MV-4-11 (cell line): ENCODE data around the gene KLHL29.

Source experiments
- DNase-seq: peaks from one replicate; lab custom pipeline; 2025; lab: John Stamatoyannopoulos, UW

KLHL29 gene

GRCh38 chr2:23684395-23685176 lies 299.6 kb downstream of the KLHL29 start:
- DNase-seq: no peak

DNA sequence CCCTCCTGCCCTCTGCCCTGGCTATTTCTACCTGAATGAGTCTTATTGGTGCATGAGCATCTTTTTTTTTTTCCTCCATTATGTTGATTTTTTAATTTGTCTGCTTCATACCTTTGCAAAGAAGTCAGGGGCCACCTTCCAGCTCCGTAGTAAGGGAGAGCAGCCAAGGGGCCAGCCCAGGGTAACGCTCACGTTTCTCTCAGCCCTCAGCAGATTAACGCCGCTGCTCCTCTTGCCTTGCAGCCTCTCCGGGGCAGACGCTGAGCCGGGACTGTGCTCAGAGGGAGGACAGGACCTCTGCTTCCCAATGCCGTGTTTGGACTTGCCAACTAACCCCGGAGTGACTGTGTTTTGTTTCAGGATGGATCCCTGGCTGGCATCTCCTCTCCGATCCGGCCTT lies 300.2 kb downstream of the KLHL29 start:
- no peak for DNase-seq

- no peak for DNase-seq
These were observed 300.7 kb downstream of the KLHL29 start for GRCh38 chr2:23685706-23686105.

DNA sequence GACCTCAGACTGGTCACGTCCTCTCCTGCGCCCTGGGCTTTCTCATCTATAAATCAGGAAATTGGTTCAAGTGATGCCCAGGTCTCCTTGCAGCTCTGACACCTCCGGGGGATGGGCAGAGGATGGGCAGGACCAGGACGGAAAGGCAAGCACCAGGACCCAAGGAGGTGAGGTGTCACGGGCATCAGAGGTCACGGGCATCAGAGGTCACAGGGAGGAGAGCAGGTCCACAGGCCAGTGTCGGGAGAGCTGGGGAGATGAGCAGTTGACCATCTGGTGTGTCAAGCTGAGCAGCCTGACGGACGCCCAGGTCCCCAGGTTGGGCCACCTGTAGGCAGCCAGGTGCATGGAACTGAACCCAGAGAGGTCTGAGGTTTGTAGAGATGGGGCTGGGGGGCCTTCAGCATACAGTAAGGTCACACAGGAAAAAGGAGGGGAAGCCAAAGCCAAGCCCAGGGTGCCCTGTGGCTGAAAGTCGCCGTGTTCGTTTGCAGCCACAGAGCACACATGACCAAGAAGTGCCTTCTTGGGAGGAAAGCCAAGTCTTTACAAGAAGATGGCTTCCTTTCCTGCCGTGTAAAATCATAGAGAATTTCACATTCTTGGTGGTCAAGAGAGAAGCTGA lies 301.5 kb downstream of the KLHL29 start:
- peak; percentile 9 for DNase-seq

DNA sequence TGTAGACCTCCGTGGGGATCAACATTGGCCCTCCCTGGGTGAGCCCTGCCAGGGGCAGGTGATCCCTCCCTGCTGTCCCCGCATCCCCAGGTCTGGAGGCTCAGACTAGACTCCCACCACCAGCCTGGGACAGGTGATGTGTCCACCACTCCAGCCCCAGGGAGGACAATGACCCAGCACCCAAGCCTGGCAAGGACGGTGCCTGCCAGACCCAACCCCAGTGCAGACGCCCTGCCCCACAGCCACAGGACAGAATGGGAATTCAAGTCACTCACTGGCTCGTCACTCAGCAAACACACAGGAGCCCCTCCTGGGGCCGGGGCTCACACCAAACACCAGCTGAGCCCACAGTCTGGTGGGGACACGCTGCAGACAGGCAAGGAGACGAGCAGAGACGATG lies 302.2 kb downstream of the KLHL29 start:
- no peak for DNase-seq

GRCh38 chr2:23687713-23688112 lies 302.7 kb downstream of the KLHL29 start:
- no peak for DNase-seq

- DNase-seq: no peak
These were observed 303.6 kb downstream of the KLHL29 start for GRCh38 chr2:23688486-23689130.

- DNase-seq: no peak
These were observed 304.2 kb downstream of the KLHL29 start for GRCh38 chr2:23689131-23689700.

DNA sequence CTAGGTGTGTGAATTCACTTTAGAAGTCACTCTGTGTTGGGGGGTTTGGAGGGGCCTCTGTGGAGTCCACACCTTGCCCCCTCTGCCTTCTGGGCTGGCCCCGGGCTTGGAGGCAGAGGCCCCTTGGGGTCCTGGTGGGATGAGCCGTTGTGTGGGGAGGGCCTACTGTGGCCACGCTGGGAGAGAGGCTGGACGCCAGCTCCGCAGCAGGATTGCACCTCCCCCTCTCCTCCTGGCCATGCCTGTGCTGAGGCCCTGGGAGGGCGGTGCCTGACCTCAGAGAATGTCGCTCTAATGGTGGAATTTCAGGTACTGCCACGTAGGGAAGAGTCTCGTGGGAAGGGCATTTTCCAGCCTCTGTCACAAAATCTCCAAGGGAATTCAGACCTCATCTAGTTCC lies 304.9 kb downstream of the KLHL29 start:
- DNase-seq: no peak

GRCh38 chr2:23690421-23691105 lies 305.6 kb downstream of the KLHL29 start:
- no peak for DNase-seq

GRCh38 chr2:23691106-23691470 lies 306.1 kb downstream of the KLHL29 start:
- DNase-seq: no peak

- no peak for DNase-seq
These were observed 306.6 kb downstream of the KLHL29 start for GRCh38 chr2:23691565-23691964.

GRCh38 chr2:23692263-23692662 lies 307.3 kb downstream of the KLHL29 start:
- no peak for DNase-seq

DNA sequence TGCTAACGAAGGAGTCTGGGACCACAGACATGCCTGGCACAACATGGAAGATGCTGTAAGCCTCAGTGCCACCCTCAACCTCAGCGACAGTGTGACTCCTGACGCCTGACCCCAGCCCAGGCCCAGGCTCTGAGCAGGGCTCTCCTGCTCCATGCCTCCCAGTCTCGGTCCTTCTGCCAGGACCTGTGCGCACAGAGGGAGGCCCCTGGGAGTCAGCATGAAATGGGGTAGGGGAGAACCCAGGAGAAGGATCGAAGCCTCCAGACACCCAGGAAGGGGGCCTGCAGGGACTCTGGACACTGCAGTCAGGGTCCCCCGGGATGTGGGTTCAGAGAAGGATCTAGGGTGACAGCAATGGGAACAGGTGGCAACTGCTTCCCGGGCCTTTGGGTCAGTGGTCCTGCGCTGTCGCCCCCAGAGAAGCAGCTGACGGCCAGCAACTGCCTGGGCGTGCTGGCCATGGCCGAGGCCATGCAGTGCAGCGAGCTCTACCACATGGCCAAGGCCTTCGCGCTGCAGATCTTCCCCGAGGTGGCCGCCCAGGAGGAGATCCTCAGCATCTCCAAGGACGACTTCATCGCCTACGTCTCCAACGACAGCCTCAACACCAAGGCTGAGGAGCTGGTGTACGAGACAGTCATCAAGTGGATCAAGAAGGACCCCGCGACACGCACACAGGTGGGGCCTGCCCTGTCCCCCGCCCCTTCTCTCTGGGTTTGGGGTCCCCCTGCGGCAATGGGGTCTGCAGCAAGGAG lies 308.0 kb downstream of the KLHL29 start:
- no peak for DNase-seq

DNA sequence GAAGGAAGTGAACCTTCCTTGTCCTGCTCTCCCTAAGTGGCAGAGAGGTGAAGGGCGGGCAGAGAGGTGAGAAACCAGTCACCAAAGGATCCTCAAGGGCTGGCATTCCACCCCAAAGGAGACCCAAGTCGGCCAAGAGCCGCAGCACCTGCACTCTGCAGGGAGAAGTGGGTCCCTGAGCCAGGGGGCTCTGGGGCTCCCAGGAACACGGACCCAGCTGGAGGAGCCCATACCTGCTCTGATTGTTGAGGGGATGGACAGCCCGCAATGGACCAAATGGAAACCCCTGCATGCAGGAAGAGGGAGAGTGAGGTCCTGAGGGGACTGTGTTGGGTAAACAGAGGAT lies 308.6 kb downstream of the KLHL29 start:
- no peak for DNase-seq

DNA sequence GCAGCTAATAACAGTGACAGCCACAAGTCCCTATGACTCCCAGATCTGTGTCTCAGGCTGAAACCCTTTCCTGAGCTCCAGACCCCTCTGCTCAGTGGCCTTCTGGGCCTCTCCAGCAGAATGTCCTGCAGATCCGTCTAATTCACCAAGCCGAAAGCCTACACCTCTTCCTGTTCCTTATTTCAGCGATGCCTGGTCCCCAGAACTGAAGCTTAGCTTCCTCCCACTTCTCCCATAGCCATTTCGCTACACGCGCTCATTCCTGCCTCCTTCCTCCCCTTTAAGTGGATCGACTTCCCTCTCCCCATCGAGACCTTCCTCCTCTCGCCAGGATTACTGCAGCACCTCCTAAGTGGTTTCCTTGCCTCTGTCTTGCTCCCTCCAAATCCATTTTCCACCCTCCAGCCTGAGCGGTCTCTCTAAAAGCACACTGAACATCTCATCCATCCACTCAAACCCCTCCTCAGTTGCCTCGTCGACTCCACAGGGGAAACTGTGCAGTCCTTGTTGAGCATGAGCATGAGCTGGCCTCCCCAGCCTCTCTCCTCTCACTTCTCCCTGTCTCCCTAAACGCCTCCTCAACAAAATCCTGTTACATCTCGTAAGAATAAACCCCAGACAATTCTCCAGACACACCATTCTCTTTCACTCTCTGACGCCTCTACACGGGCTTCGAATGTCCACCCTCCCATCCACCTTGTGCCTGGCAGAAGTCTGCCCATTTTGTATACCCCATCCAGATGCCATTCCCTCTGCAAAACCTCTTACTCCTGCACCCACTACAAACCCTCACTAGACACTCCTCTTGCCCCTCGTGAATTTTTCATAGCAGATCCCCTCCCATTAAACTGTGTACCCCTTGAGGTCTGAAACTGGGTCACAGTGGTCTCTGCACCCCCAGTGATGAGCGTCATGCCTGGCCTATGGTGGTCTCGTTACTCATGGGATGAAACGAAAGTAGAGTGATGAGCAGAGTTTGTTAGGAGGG lies 309.4 kb downstream of the KLHL29 start:
- peak; percentile 9 for DNase-seq

GRCh38 chr2:23695214-23695889 lies 310.4 kb downstream of the KLHL29 start:
- DNase-seq: no peak

- DNase-seq: no peak
These were observed 311.1 kb downstream of the KLHL29 start for GRCh38 chr2:23695890-23696751.

- no peak for DNase-seq
These were observed 311.7 kb downstream of the KLHL29 start for GRCh38 chr2:23696752-23697045.
